Left ventricle myocardium inferior (tissue), 1 donor: Measurements from ENCODE around the gene FCER1A. TPM values are rescaled to one million over a fixed set of nuclear protein-coding genes. Genes with fewer than 3 reads are reported as not detected.
"Not testable (repeated sequence)": the region's sequence is repeated elsewhere in the genome, so short reads cannot be mapped to it uniquely, and the experiment has no call there.

Experiments
- DNase-seq: peaks from one replicate; pipeline ENCODE4 v3.0.0-alpha.2; 2020
- H3K27ac ChIP-seq: fragments of 200-600 bp; replicated peaks from 2 replicates; pipeline ENCODE4 v1.8.0; 2021
- H3K27me3 ChIP-seq: fragments of 200-600 bp; 2 replicates; pipeline ENCODE4 v1.8.0; 2021; ENCODE audit warnings: low read depth
- H3K36me3 ChIP-seq: fragments of 200-600 bp; 2 replicates; pipeline ENCODE4 v1.8.0; 2021
- H3K4me1 ChIP-seq: fragments of 200-600 bp; 2 replicates; pipeline ENCODE4 v1.8.0; 2021
- H3K4me3 ChIP-seq: fragments of 200-600 bp; 2 replicates; pipeline ENCODE4 v1.8.0; 2021; ENCODE audit warnings: mild to moderate bottlenecking, moderate library complexity
- H3K9me3 ChIP-seq: fragments of 200-600 bp; replicated peaks from 2 replicates; pipeline ENCODE4 v1.8.0; 2021
- CTCF ChIP-seq: fragments of 200-600 bp; IDR thresholded peaks from 2 replicates; pipeline ENCODE4 v1.8.0; 2021; ENCODE audit warnings: antibody characterized with exemption, mild to moderate bottlenecking, borderline replicate concordance
- intact Hi-C: fragments of 100-400 bp; cut with micrococcal nuclease; formaldehyde crosslinking; loops from one replicate; pipeline ENCODE4 v1.11.0; 2022
- total RNA-seq: library from RNA; stranded (reverse); fragmentation: NEBNext Ultra II Directional; extraction: Animal tissue kit (Norgen Biotek cat#: 25700); gene quantifications from one replicate; pipeline ENCODE4 v1.2.1, GENCODE V29; 2021
- donor health status: DM: no; HTN: yes; CAD: no; lungs with severe emphysema.

The FCER1A gene
- total RNA-seq, 1 donor from 2014 or later = 0.96 TPM

GRCh38 chr1:159342761-159343425 lies 40.8 kb downstream of the FCER1A start:
- no peak for TF ChIP-seq CTCF

DNA sequence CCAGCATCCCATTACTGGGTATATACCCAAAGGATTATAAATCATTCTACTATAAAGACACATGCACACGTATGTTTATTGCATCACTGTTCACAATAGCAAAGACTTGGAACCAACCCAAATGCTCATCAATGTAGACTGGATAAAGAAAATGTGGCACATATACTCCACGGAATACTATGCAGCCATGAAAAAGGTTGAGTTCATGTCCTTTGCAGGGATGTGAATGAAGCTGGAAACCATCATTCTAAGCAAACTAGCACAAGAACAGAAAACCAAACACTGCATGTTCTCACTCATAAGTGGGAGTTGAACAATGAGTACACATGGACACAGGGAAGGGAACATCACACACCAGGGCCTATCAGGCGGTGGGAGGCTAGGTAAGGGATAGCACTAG lies 47.2 kb downstream of the FCER1A start:
- DNase-seq, H3K27me3 ChIP-seq, H3K27ac ChIP-seq, intact Hi-C loops, H3K4me1 ChIP-seq, H3K36me3 ChIP-seq, H3K4me3 ChIP-seq: not testable (repeated sequence)
- peaks cover 18% of the 10 kb centered on the region for H3K9me3 ChIP-seq

More at GRCh38 chr1:159342761-159343425, 40.8 kb downstream of the FCER1A start:
- H3K4me3 ChIP-seq = no peak overlapping the region
- peaks cover 2% of the 10 kb centered on the region for H3K9me3 ChIP-seq
- intact Hi-C loops = no loop called here
- H3K4me1 ChIP-seq = no peaks in the 10 kb centered on the region
- no peaks in the 10 kb centered on the region for H3K36me3 ChIP-seq
- H3K27me3 ChIP-seq = no peaks in the 10 kb centered on the region
- DNase-seq = no peak
- no peak overlapping the region for H3K27ac ChIP-seq

DNA sequence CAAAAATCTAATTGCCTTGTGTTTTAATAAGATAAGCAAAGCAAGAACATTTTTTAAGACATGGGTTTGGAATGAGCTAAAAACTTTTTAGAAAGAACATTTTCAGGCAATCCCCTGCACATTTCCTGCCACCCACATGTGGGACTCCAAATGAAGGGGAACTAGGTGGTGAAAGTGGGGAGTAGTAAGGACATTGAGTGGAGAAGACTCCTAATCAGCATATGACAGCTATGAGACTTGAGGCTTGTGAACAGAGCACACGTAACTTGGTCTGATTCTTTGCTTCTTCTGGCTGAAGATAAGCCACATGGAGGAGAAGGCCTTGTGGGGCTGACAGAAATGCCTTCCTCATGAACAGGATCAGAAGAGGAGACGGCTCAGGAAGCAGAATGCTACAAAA lies 50.3 kb downstream of the FCER1A start:
- no peak for TF ChIP-seq CTCF
- no peak for DNase-seq
- Histone ChIP-seq H3K4me3 (no peak overlapping the region), H3K4me1 (no peaks in the 10 kb centered on the region), H3K9me3 (peaks cover 18% of the 10 kb centered on the region), H3K27me3 (no peaks in the 10 kb centered on the region), H3K36me3 (no peaks in the 10 kb centered on the region), H3K27ac (no peak overlapping the region)
- intact Hi-C loops = no loop called here

Other genes starting within 250 kb of the FCER1A start
- gene AIM2, start 225.6 kb upstream of the FCER1A start, total RNA-seq = 0.41 TPM
- gene CADM3, start 130.7 kb upstream of the FCER1A start, total RNA-seq = 3.7 TPM
- 10.9 TPM for gene ACKR1, start 97.5 kb upstream of the FCER1A start, total RNA-seq
- gene OR10J4, start 129.9 kb downstream of the FCER1A start, total RNA-seq = not detected
- not detected for gene OR10J1, start 137.4 kb downstream of the FCER1A start, total RNA-seq
- not detected for gene OR10J5, start 233.7 kb downstream of the FCER1A start, total RNA-seq